SK-N-SH (cell line): ENCODE data around the gene NKX2-2.

Experiments used
- CTCF ChIP-seq: fragments of 200-600 bp; sonication (generic); IDR thresholded peaks from 2 replicates; pipeline ENCODE4 v1.6.1; 2017; ENCODE audit warnings: antibody characterized with exemption, mild to moderate bottlenecking, moderate library complexity
- EP300 ChIP-seq, 2 experiments: IDR thresholded peaks; 2 replicates each; pipeline versions ENCODE4 v1.4.0 to v1.6.1; 2012; ENCODE audit warnings: borderline replicate concordance in 1 of 2, low read depth in 1 of 2, low read length in 1 of 2
- EZH2phosphoT487 ChIP-seq: fragments of 200-600 bp; sonication (generic); IDR thresholded peaks from 2 replicates; pipeline ENCODE4 v1.6.1; 2017; ENCODE audit warnings: low read depth, mixed run types, mild to moderate bottlenecking, antibody characterized with exemption, moderate library complexity, borderline replicate concordance
- FOXM1 ChIP-seq: IDR thresholded peaks from 2 replicates; pipeline ENCODE4 v1.4.0; 2012; ENCODE audit warnings: low read depth, mild to moderate bottlenecking
- MXI1 ChIP-seq: IDR thresholded peaks from 2 replicates; pipeline ENCODE4 v1.6.1; 2012; ENCODE audit warnings: mild to moderate bottlenecking, low read depth, low read length, improper control_type of control experiment
- POLR2AphosphoS5 ChIP-seq: IDR thresholded peaks from 2 replicates; pipeline ENCODE4 v1.6.1; 2012; ENCODE audit warnings: low read depth, low read length
- RAD21 ChIP-seq: IDR thresholded peaks from 2 replicates; pipeline ENCODE4 v1.6.1; 2012; ENCODE audit warnings: mild to moderate bottlenecking, low read length
- RCOR1 ChIP-seq: fragments of 150-350 bp; IDR thresholded peaks from 2 replicates; pipeline ENCODE4 v1.6.1; 2017; ENCODE audit warnings: antibody characterized with exemption, low read length
- SIN3A ChIP-seq: IDR thresholded peaks from 2 replicates; pipeline ENCODE4 v1.6.1; 2012; ENCODE audit warnings: low read depth, mild to moderate bottlenecking, low read length, moderate library complexity, borderline replicate concordance
- SMC3 ChIP-seq: IDR thresholded peaks from 2 replicates; pipeline ENCODE4 v1.6.1; 2012; ENCODE audit warnings: low read depth, low read length, improper control_type of control experiment
- TF ChIP-seq, protein P1 (sequence below): IDR thresholded peaks from 2 replicates; pipeline ENCODE4; 2012
- TF ChIP-seq, protein P2 (sequence below): IDR thresholded peaks from 2 replicates; pipeline ENCODE4 v1.4.0; 2012; ENCODE audit warnings: low read depth, borderline replicate concordance

DNA sequence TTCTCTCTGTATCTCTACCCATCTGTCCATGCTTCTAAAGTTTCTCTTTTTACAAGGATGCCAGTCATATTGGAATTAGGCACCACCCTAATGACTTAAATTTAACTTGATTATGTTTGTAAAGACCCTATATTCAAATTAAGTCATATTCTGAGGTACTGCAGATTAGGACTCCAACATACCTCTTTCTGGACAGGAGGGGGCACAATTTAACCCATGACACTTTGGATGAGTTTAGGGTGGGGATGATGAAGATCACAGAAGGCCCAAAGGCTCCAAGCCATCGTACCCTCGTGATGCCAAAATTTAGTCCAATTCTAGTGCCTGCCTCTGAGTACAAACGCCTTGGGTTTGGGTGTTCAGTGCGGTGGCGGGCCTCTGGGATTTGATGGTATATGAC is 15.0 kb upstream of the NKX2-2 start:
- TF ChIP-seq, protein P1, sequence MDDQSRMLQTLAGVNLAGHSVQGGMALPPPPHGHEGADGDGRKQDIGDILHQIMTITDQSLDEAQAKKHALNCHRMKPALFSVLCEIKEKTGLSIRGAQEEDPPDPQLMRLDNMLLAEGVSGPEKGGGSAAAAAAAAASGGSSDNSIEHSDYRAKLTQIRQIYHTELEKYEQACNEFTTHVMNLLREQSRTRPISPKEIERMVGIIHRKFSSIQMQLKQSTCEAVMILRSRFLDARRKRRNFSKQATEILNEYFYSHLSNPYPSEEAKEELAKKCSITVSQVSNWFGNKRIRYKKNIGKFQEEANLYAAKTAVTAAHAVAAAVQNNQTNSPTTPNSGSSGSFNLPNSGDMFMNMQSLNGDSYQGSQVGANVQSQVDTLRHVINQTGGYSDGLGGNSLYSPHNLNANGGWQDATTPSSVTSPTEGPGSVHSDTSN = no peak
- TF ChIP-seq EZH2phosphoT487 = no peak
- TF ChIP-seq CTCF = no peak
- no peak for TF ChIP-seq FOXM1
- TF ChIP-seq, protein P2, sequence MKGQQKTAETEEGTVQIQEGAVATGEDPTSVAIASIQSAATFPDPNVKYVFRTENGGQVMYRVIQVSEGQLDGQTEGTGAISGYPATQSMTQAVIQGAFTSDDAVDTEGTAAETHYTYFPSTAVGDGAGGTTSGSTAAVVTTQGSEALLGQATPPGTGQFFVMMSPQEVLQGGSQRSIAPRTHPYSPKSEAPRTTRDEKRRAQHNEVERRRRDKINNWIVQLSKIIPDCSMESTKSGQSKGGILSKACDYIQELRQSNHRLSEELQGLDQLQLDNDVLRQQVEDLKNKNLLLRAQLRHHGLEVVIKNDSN = no peak
- no peak for TF ChIP-seq RCOR1
- no peak for TF ChIP-seq SMC3
- no peak for TF ChIP-seq RAD21
- TF ChIP-seq MXI1 = no peak
- TF ChIP-seq EP300 (IDR thresholded peaks at IDR 0.05; ENCODE audit: borderline replicate concordance in 1 of 2, low read depth in 1 of 2, low read length in 1 of 2) = no peak
- no peak for TF ChIP-seq POLR2AphosphoS5
- no peak for TF ChIP-seq SIN3A
